GM12878 (cell line): ENCODE data around the gene ZNF333. TPM values are rescaled to one million over a fixed set of nuclear protein-coding genes. Genes with fewer than 3 reads are reported as not detected.

Source experiments
- ATAC-seq: fragments of 200-7000 bp; cut with Tn5 transposase; 3 replicates; pipeline ENCODE4 v1.9.1; 2020; ENCODE audit warnings: mild to moderate bottlenecking, moderate library complexity
- BruUV-seq: library from RNA; stranded (reverse); fragments of 400-500 nt; replicated peaks from 2 replicates; lab custom pipeline; 2021; lab: Mats Ljungman, UMichigan
- CTCF ChIA-PET: fragments of 300-600 bp; sonication (Branson Sonifier 250); formaldehyde crosslinking; extraction: SDS; loops from one replicate; lab custom pipeline; 2021; ENCODE audit warnings: inconsistent platforms; lab: Yijun Ruan, JAX
- POLR2A ChIA-PET: fragments of 350-600 bp; formaldehyde crosslinking; extraction: SDS; loops from one replicate; lab custom pipeline; 2021; ENCODE audit warnings: inconsistent platforms; lab: Charles Lee
- RAD21 ChIA-PET: fragments of 300-600 bp; sonication (Branson Sonifier 250); formaldehyde crosslinking; loops from one replicate; lab custom pipeline; 2023; ENCODE audit warnings: antibody characterized with exemption; ENCODE audit not compliant: unreplicated experiment; lab: Charles Lee
- SMC1A ChIA-PET: fragments of 300-600 bp; sonication (Branson Sonifier 250); formaldehyde crosslinking; loops from one replicate; lab custom pipeline; 2023; ENCODE audit not compliant: unreplicated experiment, uncharacterized antibody; lab: Charles Lee
- DNase-seq: peaks from one replicate; pipeline ENCODE4 v3.0.0-alpha.2; 2011; ENCODE audit warnings: low read depth, low spot score
- FAIRE-seq: peaks from 3 replicates; lab custom pipeline; 2011; peaks lifted over from hg19 to GRCh38; lab: Jason Lieb, UNC
- H2AFZ ChIP-seq: 2 replicates; pipeline ENCODE4 v1.6.0; 2011; ENCODE audit warnings: low read depth, low read length, control low read depth; ENCODE audit not compliant: control insufficient read depth
- H3K27ac ChIP-seq: 2 replicates; pipeline ENCODE4 v1.5.1; 2011; ENCODE audit warnings: control low read depth; ENCODE audit not compliant: control insufficient read depth, insufficient read depth
- H3K27me3 ChIP-seq, 2 experiments: replicated peaks in 1 of 2; 2 replicates each; pipeline versions ENCODE4 v1.6.0 to v1.6.1; 2011; ENCODE audit warnings: low read length in 1 of 2; ENCODE audit not compliant: control insufficient read depth in 2 of 2, insufficient read depth in 2 of 2
- H3K36me3 ChIP-seq, 2 experiments: 2 replicates each; pipeline ENCODE4 v1.5.1; 2011; ENCODE audit warnings: low read length in 1 of 2; ENCODE audit not compliant: control insufficient read depth in 2 of 2, insufficient read depth in 2 of 2
- H3K4me1 ChIP-seq: 2 replicates; pipeline ENCODE4 v1.6.1; 2011; ENCODE audit warnings: mild to moderate bottlenecking, low read length, moderate library complexity, mixed read lengths; ENCODE audit not compliant: control insufficient read depth, insufficient read depth
- H3K4me2 ChIP-seq: 2 replicates; pipeline ENCODE4 v1.6.0; 2011; ENCODE audit warnings: control low read depth; ENCODE audit not compliant: control insufficient read depth, insufficient read depth
- H3K4me3 ChIP-seq: fragments of 200-600 bp; sonication (generic); 2 replicates; pipeline ENCODE4 v1.5.1; 2016
- H3K79me2 ChIP-seq: 2 replicates; pipeline ENCODE4 v1.6.0; 2011; ENCODE audit warnings: low read length; ENCODE audit not compliant: control insufficient read depth, insufficient read depth
- H3K9ac ChIP-seq: 2 replicates; pipeline ENCODE4 v1.8.0; 2011; ENCODE audit warnings: low read length, control low read depth, mixed read lengths; ENCODE audit not compliant: control insufficient read depth, insufficient read depth
- H3K9me3 ChIP-seq: replicated peaks from 3 replicates; pipeline ENCODE4 v1.5.1; 2011; ENCODE audit warnings: mild to moderate bottlenecking, low read length; ENCODE audit not compliant: control insufficient read depth, insufficient read depth
- H4K20me1 ChIP-seq: 2 replicates; pipeline ENCODE4 v1.6.0; 2011; ENCODE audit not compliant: control insufficient read depth, insufficient read depth
- CHD2 ChIP-seq: IDR thresholded peaks from 2 replicates; pipeline ENCODE4 v1.6.1; 2011; ENCODE audit warnings: low read depth, low read length, improper control_type of control experiment, borderline replicate concordance
- FOS ChIP-seq: IDR thresholded peaks from 3 replicates; pipeline ENCODE4 v1.6.1; 2011; ENCODE audit warnings: borderline replicate concordance; ENCODE audit not compliant: insufficient read length; ENCODE audit errors: extremely low read depth
- HDAC6 ChIP-seq: fragments of 200-600 bp; sonication (generic); IDR thresholded peaks from one replicate; pipeline ENCODE4 v1.8.0; 2017; ENCODE audit warnings: antibody characterized with exemption; ENCODE audit not compliant: unreplicated experiment
- JUNB ChIP-seq: IDR thresholded peaks from 2 replicates; pipeline ENCODE4 v1.6.1; 2016; ENCODE audit warnings: antibody characterized with exemption, mild to moderate bottlenecking
- NR2C1 ChIP-seq: fragments of 450-650 bp; IDR thresholded peaks from 2 replicates; pipeline ENCODE4 v1.6.1; 2017; ENCODE audit warnings: antibody characterized with exemption, mild to moderate bottlenecking, moderate library complexity
- POLR2A ChIP-seq: IDR thresholded peaks from 2 replicates; pipeline ENCODE4 v1.6.1; 2011; ENCODE audit warnings: low read depth, mild to moderate bottlenecking, low read length
- RAD21 ChIP-seq: IDR thresholded peaks from 2 replicates; pipeline ENCODE4 v1.6.1; 2011; ENCODE audit warnings: mild to moderate bottlenecking, low read depth, low read length, moderate library complexity; ENCODE audit not compliant: insufficient read depth
- RB1 ChIP-seq: fragments of 450-650 bp; formaldehyde crosslinking; IDR thresholded peaks from 2 replicates; pipeline ENCODE4 v1.6.1; 2017; ENCODE audit warnings: mild to moderate bottlenecking, borderline replicate concordance
- SIX5 ChIP-seq: IDR thresholded peaks from 2 replicates; pipeline ENCODE4 v1.6.1; 2011; ENCODE audit warnings: mild to moderate bottlenecking, low read depth, low read length, moderate library complexity; ENCODE audit not compliant: severe bottlenecking
- STAT1 ChIP-seq: fragments of 450-650 bp; conservative IDR thresholded peaks from 2 replicates; pipeline ENCODE4 v1.6.1; 2014; ENCODE audit warnings: antibody characterized with exemption, mild to moderate bottlenecking
- SUZ12 ChIP-seq: fragments of 200-600 bp; sonication (generic); IDR thresholded peaks from one replicate; pipeline ENCODE4 v1.6.1; 2018; ENCODE audit warnings: antibody characterized with exemption, mild to moderate bottlenecking; ENCODE audit not compliant: unreplicated experiment
- TBL1XR1 ChIP-seq: IDR thresholded peaks from 2 replicates; pipeline ENCODE4 v1.6.1; 2012; ENCODE audit warnings: low read depth, low read length, improper control_type of control experiment
- WGBS: methylation state at CpG from one replicate; pipeline ENCODE4 v1.1.6; 2016; ENCODE audit warnings: low lambda C conversion rate; ENCODE audit not compliant: insufficient replicate concordance, insufficient coverage; ENCODE audit errors: missing lambda C conversion rate; 5-methylcytosine and 5-hydroxymethylcytosine counted together
- in situ Hi-C: fragments of 300-500 bp; cut with MboI; formaldehyde crosslinking; loops from 9 replicates; pipeline ENCODE4 v1.14.3; 2018; ENCODE audit warnings: mixed read lengths
- intact Hi-C: fragments of 100-400 bp; cut with micrococcal nuclease; formaldehyde crosslinking; loops from one replicate; pipeline ENCODE4 v1.14.2; 2022; ENCODE audit not compliant: unreplicated experiment
- polyA plus RNA-seq, 11 experiments: library from polyadenylated mRNA; depleted of rRNA in 4 of 11; unstranded in 6 of 11; stranded (reverse) in 5 of 11; fragments of >200 nt; fragmentation: Nextera tagmentation in 4 of 11; fragmentation: Illumina TruSeq in 1 of 11; extraction: Ambion mirVana in 4 of 11; extraction: Trizol in 1 of 11; gene quantifications; 1 replicate in 1 of 11; 2 replicates in 10 of 11; pipeline versions ENCODE4 v1.2.1 to v1.2.3, GENCODE V29; 2011 to 2016; ENCODE audit warnings: inconsistent platforms in 2 of 11, missing spikeins in 2 of 11, low read depth in 1 of 11
- total RNA-seq, 4 experiments: library from RNA; depleted of rRNA in 3 of 4; stranded (reverse); fragments of >200 nt in 3 of 4; fragmentation: Illumina TruSeq in 1 of 4; extraction: Trizol in 1 of 4; gene quantifications; 2 replicates each; pipeline versions ENCODE4 v1.2.1 to v1.2.3, GENCODE V29; 2013 to 2021
- TF ChIP-seq, protein P1 (sequence below): fragments of 450-650 bp; IDR thresholded peaks from 2 replicates; pipeline ENCODE4 v1.6.1; 2017; ENCODE audit warnings: mild to moderate bottlenecking, moderate library complexity

Gene ZNF333
- total and polyA plus RNA-seq, 10 of the 15 experiments (the other 5 are each of a cell fraction or from before 2014, with no cell fraction given), result 2.3 to 14.1 (median 5.7) TPM

DNA sequence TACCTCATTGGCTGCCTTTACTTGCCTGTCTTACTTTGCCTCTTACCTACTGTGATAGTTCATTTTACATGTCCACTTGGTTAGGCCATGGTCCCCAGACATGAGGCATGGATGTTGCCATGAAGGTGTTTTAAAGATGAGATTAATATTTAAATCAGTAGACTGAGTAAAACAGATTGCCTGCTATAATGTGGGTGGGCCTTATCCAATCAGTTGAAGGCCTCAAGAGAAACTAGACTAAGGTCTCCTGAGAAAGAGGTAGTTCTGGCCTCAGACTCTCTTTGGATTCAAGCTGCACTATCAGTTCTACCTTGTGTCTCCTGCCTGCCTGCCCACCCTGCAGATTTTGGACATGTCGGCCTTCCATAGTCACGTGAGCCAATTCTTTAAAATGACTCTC, 41.3 kb upstream of the ZNF333 start:
- Histone ChIP-seq H3K4me2 (no peak overlapping the region), H2AFZ (no peak overlapping the region), H3K36me3 (no peaks in the 10 kb centered on the region), H3K4me1 (no peaks in the 10 kb centered on the region), H3K27me3 (no peaks in the 10 kb centered on the region), H3K27ac (no peak overlapping the region), H3K9ac (no peak overlapping the region), H3K4me3 (no peak overlapping the region), H4K20me1 (no peaks in the 10 kb centered on the region), H3K9me3 (no peaks in the 10 kb centered on the region), H3K79me2 (no peaks in the 10 kb centered on the region)
- intact Hi-C loops (no loop called here), in situ Hi-C loops (no loop called here)
- POLR2A ChIA-PET, result no interaction called here
- BruUV-seq, result no TSS peak
- SMC1A ChIA-PET, result no interaction called here
- TF ChIP-seq HDAC6 (no peak), RAD21 (no peak), POLR2A (no peak), JUNB (no peak), CHD2 (no peak), NR2C1 (no peak), STAT1 (no peak), FOS (no peak), RB1 (no peak), TBL1XR1 (no peak), SUZ12 (no peak), SIX5 (no peak)
- TF ChIP-seq, protein P1, sequence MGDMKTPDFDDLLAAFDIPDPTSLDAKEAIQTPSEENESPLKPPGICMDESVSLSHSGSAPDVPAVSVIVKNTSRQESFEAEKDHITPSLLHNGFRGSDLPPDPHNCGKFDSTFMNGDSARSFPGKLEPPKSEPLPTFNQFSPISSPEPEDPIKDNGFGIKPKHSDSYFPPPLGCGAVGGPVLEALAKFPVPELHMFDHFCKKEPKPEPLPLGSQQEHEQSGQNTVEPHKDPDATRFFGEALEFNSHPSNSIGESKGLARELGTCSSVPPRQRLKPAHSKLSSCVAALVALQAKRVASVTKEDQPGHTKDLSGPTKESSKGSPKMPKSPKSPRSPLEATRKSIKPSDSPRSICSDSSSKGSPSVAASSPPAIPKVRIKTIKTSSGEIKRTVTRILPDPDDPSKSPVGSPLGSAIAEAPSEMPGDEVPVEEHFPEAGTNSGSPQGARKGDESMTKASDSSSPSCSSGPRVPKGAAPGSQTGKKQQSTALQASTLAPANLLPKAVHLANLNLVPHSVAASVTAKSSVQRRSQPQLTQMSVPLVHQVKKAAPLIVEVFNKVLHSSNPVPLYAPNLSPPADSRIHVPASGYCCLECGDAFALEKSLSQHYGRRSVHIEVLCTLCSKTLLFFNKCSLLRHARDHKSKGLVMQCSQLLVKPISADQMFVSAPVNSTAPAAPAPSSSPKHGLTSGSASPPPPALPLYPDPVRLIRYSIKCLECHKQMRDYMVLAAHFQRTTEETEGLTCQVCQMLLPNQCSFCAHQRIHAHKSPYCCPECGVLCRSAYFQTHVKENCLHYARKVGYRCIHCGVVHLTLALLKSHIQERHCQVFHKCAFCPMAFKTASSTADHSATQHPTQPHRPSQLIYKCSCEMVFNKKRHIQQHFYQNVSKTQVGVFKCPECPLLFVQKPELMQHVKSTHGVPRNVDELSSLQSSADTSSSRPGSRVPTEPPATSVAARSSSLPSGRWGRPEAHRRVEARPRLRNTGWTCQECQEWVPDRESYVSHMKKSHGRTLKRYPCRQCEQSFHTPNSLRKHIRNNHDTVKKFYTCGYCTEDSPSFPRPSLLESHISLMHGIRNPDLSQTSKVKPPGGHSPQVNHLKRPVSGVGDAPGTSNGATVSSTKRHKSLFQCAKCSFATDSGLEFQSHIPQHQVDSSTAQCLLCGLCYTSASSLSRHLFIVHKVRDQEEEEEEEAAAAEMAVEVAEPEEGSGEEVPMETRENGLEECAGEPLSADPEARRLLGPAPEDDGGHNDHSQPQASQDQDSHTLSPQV, result no peak
- 54% methylated on average over 2 of the region's 2 CpGs for WGBS
- DNase-seq (no peak), FAIRE-seq (no peak), ATAC-seq (no peak)
- RAD21 ChIA-PET, result no interaction called here
- CTCF ChIA-PET, result interaction anchor here (0.7 kb wide), 2 partner anchors 36 to 44 kb away, joined by 3 read pairs; no protein-coding TSS in a partner anchor
